A549 (cell line): Measurements from ENCODE around the gene CSF3.

Experiments
- CEBPB ChIP-seq, 2 experiments: fragments of >200 bp in 1 of 2; sonication (Bioruptor Twin) in 1 of 2; formaldehyde crosslinking in 1 of 2; IDR thresholded peaks; 2 replicates each; pipeline ENCODE4 v1.6.1; 2012 to 2016
- CHD2 ChIP-seq: fragments of 150-350 bp; IDR thresholded peaks from 2 replicates; pipeline ENCODE4 v1.6.1; 2014; ENCODE audit warnings: low read length; ENCODE audit not compliant: partially characterized antibody
- EHMT2 ChIP-seq: fragments of 200-600 bp; sonication (generic); IDR thresholded peaks from 2 replicates; pipeline ENCODE4 v1.6.1; 2016; ENCODE audit warnings: antibody characterized with exemption, low read depth, mild to moderate bottlenecking, moderate library complexity
- PHF8 ChIP-seq: fragments of 200-600 bp; sonication (generic); IDR thresholded peaks from 2 replicates; pipeline ENCODE4 v1.6.1; 2016; ENCODE audit warnings: low read depth, mild to moderate bottlenecking, antibody characterized with exemption, moderate library complexity, borderline replicate concordance
- POLR2A ChIP-seq: IDR thresholded peaks from 2 replicates; pipeline ENCODE4 v1.6.1; 2012; ENCODE audit warnings: mild to moderate bottlenecking, low read length
- ZC3H11A ChIP-seq: fragments of 450-650 bp; IDR thresholded peaks from 2 replicates; pipeline ENCODE4 v1.6.1; 2014; ENCODE audit warnings: antibody characterized with exemption, mild to moderate bottlenecking
- TF ChIP-seq, protein P1 (sequence below): fragments of >200 bp; sonication (Bioruptor Twin); formaldehyde crosslinking; IDR thresholded peaks from 3 replicates; pipeline ENCODE4 v1.5.1; 2016
- TF ChIP-seq, protein P2 (sequence below): fragments of 200-600 bp; sonication (generic); IDR thresholded peaks from 2 replicates; pipeline ENCODE4 v1.6.1; 2016; ENCODE audit warnings: antibody characterized with exemption, mild to moderate bottlenecking, moderate library complexity

DNA sequence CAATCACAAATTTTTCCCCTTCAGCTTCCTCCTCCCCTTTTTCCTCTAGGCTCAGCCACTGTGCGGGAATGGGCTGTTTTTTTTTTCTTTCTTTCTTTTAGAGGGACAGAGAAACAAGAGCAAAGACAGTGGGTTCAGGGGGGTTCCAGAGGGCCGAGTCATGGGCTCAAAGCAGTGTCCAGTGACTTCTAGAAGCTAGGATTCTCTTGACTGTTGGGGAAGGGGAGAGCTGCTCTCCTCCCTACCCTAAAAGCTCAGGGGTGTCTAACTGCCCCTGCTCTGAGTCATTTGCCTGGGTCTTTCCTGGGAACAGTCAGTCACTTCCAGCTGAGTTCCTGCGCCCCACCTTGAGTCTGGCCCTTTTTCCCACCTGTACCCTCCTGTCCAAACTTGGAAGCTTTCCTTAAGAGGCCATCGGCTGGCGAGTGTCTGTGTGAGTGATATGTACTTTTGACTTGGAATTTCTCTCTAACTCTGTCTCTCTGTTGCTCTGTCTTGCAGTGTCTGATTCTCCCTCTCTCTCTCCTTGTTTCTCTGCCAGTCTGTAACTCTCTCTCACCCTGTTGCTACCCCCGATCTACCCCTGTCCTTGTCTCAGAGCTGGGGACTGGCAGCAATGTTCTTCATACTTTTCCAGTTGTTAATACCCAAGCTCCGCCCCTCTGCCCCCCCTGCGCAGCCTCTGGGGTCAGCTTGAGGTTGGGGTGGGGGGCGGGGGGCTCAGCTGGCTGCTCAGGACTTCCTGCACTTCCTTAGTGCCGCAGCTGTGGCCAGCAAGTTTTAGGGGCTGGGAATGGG is 49.9 kb downstream of the CSF3 start:
- TF ChIP-seq CHD2 = no peak
- TF ChIP-seq, protein P1, sequence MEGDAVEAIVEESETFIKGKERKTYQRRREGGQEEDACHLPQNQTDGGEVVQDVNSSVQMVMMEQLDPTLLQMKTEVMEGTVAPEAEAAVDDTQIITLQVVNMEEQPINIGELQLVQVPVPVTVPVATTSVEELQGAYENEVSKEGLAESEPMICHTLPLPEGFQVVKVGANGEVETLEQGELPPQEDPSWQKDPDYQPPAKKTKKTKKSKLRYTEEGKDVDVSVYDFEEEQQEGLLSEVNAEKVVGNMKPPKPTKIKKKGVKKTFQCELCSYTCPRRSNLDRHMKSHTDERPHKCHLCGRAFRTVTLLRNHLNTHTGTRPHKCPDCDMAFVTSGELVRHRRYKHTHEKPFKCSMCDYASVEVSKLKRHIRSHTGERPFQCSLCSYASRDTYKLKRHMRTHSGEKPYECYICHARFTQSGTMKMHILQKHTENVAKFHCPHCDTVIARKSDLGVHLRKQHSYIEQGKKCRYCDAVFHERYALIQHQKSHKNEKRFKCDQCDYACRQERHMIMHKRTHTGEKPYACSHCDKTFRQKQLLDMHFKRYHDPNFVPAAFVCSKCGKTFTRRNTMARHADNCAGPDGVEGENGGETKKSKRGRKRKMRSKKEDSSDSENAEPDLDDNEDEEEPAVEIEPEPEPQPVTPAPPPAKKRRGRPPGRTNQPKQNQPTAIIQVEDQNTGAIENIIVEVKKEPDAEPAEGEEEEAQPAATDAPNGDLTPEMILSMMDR = no peak
- TF ChIP-seq POLR2A = no peak
- TF ChIP-seq EHMT2 = no peak
- TF ChIP-seq ZC3H11A = no peak
- no peak for TF ChIP-seq PHF8
- no peak for TF ChIP-seq CEBPB (IDR thresholded peaks at IDR 0.05)
- TF ChIP-seq, protein P2, sequence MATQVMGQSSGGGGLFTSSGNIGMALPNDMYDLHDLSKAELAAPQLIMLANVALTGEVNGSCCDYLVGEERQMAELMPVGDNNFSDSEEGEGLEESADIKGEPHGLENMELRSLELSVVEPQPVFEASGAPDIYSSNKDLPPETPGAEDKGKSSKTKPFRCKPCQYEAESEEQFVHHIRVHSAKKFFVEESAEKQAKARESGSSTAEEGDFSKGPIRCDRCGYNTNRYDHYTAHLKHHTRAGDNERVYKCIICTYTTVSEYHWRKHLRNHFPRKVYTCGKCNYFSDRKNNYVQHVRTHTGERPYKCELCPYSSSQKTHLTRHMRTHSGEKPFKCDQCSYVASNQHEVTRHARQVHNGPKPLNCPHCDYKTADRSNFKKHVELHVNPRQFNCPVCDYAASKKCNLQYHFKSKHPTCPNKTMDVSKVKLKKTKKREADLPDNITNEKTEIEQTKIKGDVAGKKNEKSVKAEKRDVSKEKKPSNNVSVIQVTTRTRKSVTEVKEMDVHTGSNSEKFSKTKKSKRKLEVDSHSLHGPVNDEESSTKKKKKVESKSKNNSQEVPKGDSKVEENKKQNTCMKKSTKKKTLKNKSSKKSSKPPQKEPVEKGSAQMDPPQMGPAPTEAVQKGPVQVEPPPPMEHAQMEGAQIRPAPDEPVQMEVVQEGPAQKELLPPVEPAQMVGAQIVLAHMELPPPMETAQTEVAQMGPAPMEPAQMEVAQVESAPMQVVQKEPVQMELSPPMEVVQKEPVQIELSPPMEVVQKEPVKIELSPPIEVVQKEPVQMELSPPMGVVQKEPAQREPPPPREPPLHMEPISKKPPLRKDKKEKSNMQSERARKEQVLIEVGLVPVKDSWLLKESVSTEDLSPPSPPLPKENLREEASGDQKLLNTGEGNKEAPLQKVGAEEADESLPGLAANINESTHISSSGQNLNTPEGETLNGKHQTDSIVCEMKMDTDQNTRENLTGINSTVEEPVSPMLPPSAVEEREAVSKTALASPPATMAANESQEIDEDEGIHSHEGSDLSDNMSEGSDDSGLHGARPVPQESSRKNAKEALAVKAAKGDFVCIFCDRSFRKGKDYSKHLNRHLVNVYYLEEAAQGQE = no peak
